ENCODE data around the gene PTPN6. TPM values are rescaled to one million over a fixed set of nuclear protein-coding genes. Genes with fewer than 3 reads are reported as not detected.

Gene PTPN6
- total RNA-seq, 2 experiments from 2014 or later: 79.0 to 83.5 TPM

DNA sequence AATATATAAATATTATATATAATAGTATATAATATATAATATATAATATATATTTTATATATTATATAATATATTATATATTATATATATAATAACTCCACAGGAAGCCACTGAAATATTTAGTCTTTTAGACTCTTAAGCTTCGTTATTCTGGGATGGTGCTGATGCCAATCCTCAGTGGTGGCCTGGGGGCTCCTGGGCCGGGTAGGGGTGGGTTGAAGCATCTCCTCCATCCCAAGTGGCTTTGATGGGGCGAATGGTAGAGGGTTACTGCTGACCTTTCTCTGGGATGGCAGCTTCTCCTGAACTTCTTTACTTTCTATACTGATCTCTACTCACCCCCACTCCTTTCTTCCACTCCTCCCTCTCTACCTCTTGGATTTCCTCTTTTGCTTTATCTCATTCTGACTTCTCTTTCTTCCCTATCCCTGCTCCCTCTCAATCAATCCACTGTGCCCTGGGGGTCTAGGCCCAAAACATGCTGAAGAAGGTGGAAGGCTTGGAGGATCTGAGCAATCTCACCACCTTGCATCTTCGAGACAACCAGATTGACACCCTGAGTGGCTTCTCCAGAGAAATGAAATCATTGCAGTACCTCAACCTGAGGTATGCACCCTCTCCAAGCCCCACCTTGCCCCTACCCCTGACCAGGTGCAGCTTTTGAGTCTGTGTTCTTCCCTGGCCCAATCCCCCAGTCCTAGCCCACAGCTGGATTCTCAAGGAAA is 41.6 kb upstream of the PTPN6 start:
- Histone ChIP-seq H3K4me1 (ENCODE audit: insufficient read depth, low read length) (peaks cover 26% of the 10 kb centered on the region), H3K4me3 (ENCODE audit: low read length) (no peak overlapping the region), H3K27me3 (ENCODE audit: control insufficient read depth in 1 of 2, insufficient read depth in 2 of 2, low read length in 2 of 2) (no peaks in the 10 kb centered on the region), H3K27ac (ENCODE audit: low read depth in 1 of 2, low read length in 2 of 2) (no peak overlapping the region), H3K9me3 (ENCODE audit: control insufficient read depth in 1 of 2, insufficient read depth in 1 of 2, low read length in 2 of 2) (no peaks in the 10 kb centered on the region), H3K36me3 (ENCODE audit: insufficient read depth, low read length) (no peaks in the 10 kb centered on the region)
- ChIA-PET POLR2A (interaction anchor here (0.5 to 3.7 kb wide), 7 partner anchors 18 to 115 kb away, joined by 3 to 19 read pairs (median 8); partner anchors contain the start of genes C12orf57, RNU7-1, SPSB2 and USP5), CTCF (interaction anchor here (0.5 to 3.1 kb wide), 5 partner anchors 18 to 228 kb away, joined by 3 to 30 read pairs (median 4); no protein-coding TSS in a partner anchor)
- H3K4me1 Mint-ChIP-seq (ENCODE audit: low read depth): peaks cover 19% of the 10 kb centered on the region
- H3K27me3 Mint-ChIP-seq: no peaks in the 10 kb centered on the region
- ATAC-seq (ENCODE audit: poor library complexity) (no peak), DNase-seq (no peak)
- H3K27ac Mint-ChIP-seq: no peak overlapping the region
- no peaks in the 10 kb centered on the region for H3K9me3 Mint-ChIP-seq
- no peak overlapping the region for H3K4me3 Mint-ChIP-seq
- peaks cover 8% of the 10 kb centered on the region for H3K36me3 Mint-ChIP-seq (ENCODE audit: low read depth)
- intact Hi-C loops (cut with DNase I, micrococcal nuclease): loop anchor here (5.0 to 10.0 kb wide), 2 partner anchors 37 to 285 kb away; partner anchors contain the start of gene SPSB2 (in 1 of the 2)
- TF ChIP-seq, protein P1, sequence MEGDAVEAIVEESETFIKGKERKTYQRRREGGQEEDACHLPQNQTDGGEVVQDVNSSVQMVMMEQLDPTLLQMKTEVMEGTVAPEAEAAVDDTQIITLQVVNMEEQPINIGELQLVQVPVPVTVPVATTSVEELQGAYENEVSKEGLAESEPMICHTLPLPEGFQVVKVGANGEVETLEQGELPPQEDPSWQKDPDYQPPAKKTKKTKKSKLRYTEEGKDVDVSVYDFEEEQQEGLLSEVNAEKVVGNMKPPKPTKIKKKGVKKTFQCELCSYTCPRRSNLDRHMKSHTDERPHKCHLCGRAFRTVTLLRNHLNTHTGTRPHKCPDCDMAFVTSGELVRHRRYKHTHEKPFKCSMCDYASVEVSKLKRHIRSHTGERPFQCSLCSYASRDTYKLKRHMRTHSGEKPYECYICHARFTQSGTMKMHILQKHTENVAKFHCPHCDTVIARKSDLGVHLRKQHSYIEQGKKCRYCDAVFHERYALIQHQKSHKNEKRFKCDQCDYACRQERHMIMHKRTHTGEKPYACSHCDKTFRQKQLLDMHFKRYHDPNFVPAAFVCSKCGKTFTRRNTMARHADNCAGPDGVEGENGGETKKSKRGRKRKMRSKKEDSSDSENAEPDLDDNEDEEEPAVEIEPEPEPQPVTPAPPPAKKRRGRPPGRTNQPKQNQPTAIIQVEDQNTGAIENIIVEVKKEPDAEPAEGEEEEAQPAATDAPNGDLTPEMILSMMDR (IDR thresholded peaks at IDR 0.05): no peak

DNA sequence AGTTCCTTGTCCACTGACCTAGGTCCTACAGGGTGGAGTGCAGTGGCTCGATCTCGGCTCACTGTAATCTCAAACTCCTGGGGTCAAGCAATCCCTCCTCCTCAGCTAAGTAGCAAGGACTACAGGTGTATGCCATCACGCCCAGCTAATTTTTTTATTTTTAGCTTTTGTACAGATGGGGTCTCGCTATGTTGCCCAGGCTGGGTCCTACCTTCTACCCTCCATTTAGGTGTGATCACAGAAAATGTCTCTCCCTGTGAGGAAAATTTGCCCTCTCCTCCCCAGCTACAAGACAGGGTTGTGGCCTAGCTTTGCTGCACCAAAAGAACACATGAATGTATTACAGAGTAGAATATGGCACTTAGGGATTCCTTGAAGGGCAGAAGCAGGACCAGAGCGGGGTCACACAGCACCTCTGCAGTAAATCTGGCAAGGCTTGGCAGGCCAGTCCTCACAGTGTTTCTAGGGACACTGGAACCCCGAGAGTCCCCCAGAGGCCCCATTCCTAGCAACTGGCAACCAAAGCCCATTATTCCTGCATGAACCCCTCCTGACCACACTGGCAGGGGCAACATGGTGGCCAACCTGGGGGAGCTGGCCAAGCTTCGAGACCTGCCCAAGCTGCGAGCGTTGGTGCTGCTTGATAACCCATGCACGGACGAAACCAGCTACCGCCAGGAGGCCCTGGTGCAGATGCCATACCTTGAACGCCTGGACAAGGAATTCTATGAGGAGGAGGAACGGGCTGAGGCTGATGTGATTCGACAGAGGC is 38.8 kb upstream of the PTPN6 start:
- Mint-ChIP-seq H3K36me3 (ENCODE audit: low read depth) (peaks cover 23% of the 10 kb centered on the region), H3K4me1 (ENCODE audit: low read depth) (peaks cover 31% of the 10 kb centered on the region), H3K27ac (peak overlapping the region; percentile 82), H3K4me3 (peak overlapping the region; percentile 84), H3K9me3 (no peaks in the 10 kb centered on the region), H3K27me3 (no peaks in the 10 kb centered on the region)
- DNase-seq: no peak
- no peak for ATAC-seq (ENCODE audit: poor library complexity)
- POLR2A ChIA-PET: interaction anchor here (0.9 to 5.4 kb wide), 4 partner anchors 7 to 188 kb away, joined by 3 to 35 read pairs (median 19); partner anchors contain the start of genes C12orf57, COPS7A, LRRC23 and RNU7-1
- intact Hi-C loops (cut with DNase I, micrococcal nuclease): loop anchor here in 1 of 2 experiments (5.0 kb wide), 1 partner anchor 40 kb away; the partner anchor contains the start of gene SPSB2
- CTCF ChIA-PET: interaction anchor here (1.3 to 3.4 kb wide), 5 partner anchors 21 to 201 kb away, joined by 3 to 36 read pairs (median 4); partner anchors contain the start of gene SPSB2
- no peaks in the 10 kb centered on the region for H3K9me3 ChIP-seq (ENCODE audit: control insufficient read depth in 1 of 2, insufficient read depth in 1 of 2, low read length in 2 of 2)
- no peaks in the 10 kb centered on the region for H3K27me3 ChIP-seq (ENCODE audit: control insufficient read depth in 1 of 2, insufficient read depth in 2 of 2, low read length in 2 of 2)
- peaks cover 32% of the 10 kb centered on the region for H3K4me1 ChIP-seq (ENCODE audit: insufficient read depth, low read length)
- peaks cover 14% of the 10 kb centered on the region for H3K36me3 ChIP-seq (ENCODE audit: insufficient read depth, low read length)
- H3K4me3 ChIP-seq (ENCODE audit: low read length): no peak overlapping the region
- TF ChIP-seq, protein P1 (IDR thresholded peaks at IDR 0.05): no peak
- no peak overlapping the region for H3K27ac ChIP-seq (ENCODE audit: low read depth in 1 of 2, low read length in 2 of 2)

Data from CD4-positive, alpha-beta T cell (primary cell).